GM12872 (cell line): ENCODE measurements around the gene CA6.

ENCODE experiments used
- CTCF ChIP-seq: IDR thresholded peaks from 3 replicates; pipeline ENCODE4 v1.5.1; 2011; ENCODE audit warnings: low read depth, mild to moderate bottlenecking, low read length, moderate library complexity; ENCODE audit not compliant: insufficient read depth

The CA6 gene

GRCh38 chr1:8956461-8957349 lies 11.0 kb downstream of the CA6 start:
- no peak for TF ChIP-seq CTCF

- TF ChIP-seq CTCF, result peak; percentile 89
Observed at GRCh38 chr1:8962812-8963530, 17.3 kb downstream of the CA6 start.

- no peak for TF ChIP-seq CTCF
Observed at GRCh38 chr1:8963963-8964362, 18.3 kb downstream of the CA6 start.

GRCh38 chr1:8965121-8965820 lies 19.6 kb downstream of the CA6 start:
- no peak for TF ChIP-seq CTCF

- no peak for TF ChIP-seq CTCF
Observed at GRCh38 chr1:8966606-8967005, 20.9 kb downstream of the CA6 start.

GRCh38 chr1:8969937-8970336 lies 24.3 kb downstream of the CA6 start:
- TF ChIP-seq CTCF, result no peak

- no peak for TF ChIP-seq CTCF
Observed at GRCh38 chr1:8970870-8971337, 25.2 kb downstream of the CA6 start.
